Suprapubic skin (tissue), 4 donors: ENCODE data around the gene LRRC27. TPM values are rescaled to one million over a fixed set of nuclear protein-coding genes. Genes with fewer than 3 reads are reported as not detected.
"Not testable (repeated sequence)": the region's sequence is repeated elsewhere in the genome, so short reads cannot be mapped to it uniquely, and the experiment has no call there.

Experiments
- DNase-seq, 2 donors: peaks; one replicate each; pipeline ENCODE4 v3.0.0-alpha.2; 2019; ENCODE audit warnings: low spot score in 2 of 2
- H3K27ac ChIP-seq: fragments of 200-600 bp; sonication (generic); one replicate; pipeline ENCODE4 v1.5.1; 2019
- H3K27me3 ChIP-seq: fragments of 200-600 bp; sonication (generic); one replicate; pipeline ENCODE4 v1.5.1; 2019
- H3K36me3 ChIP-seq: fragments of 200-600 bp; sonication (generic); one replicate; pipeline ENCODE4 v1.5.1; 2019
- H3K4me1 ChIP-seq: fragments of 200-600 bp; sonication (generic); one replicate; pipeline ENCODE4 v1.5.1; 2019
- H3K4me3 ChIP-seq: fragments of 200-600 bp; sonication (generic); one replicate; pipeline ENCODE4 v1.5.1; 2019; ENCODE audit warnings: mild to moderate bottlenecking
- H3K9me3 ChIP-seq: fragments of 200-600 bp; sonication (generic); one replicate; pipeline ENCODE4 v1.5.1; 2019
- EP300 ChIP-seq: sonication (generic); formaldehyde crosslinking; IDR thresholded peaks from one replicate; pipeline ENCODE4 v1.6.1; 2017; ENCODE audit warnings: antibody characterized with exemption
- POLR2A ChIP-seq, 2 donors: fragments of 450-650 bp; IDR thresholded peaks; one replicate each; pipeline ENCODE4 v1.6.1; 2017; ENCODE audit warnings: antibody characterized with exemption in 2 of 2, mild to moderate bottlenecking in 2 of 2, moderate library complexity in 2 of 2
- POLR2AphosphoS5 ChIP-seq, 3 donors: sonication (generic); formaldehyde crosslinking; IDR thresholded peaks; one replicate each; pipeline ENCODE4 v1.6.1; 2017; ENCODE audit warnings: antibody characterized with exemption in 3 of 3
- WGBS: methylation state at CpG from one replicate; pipeline ENCODE4 v1.1.5; 2018; 5-methylcytosine and 5-hydroxymethylcytosine counted together
- total RNA-seq, 4 donors: library from RNA; depleted of rRNA; stranded (reverse); fragments of >200 nt; gene quantifications; one replicate each; pipeline ENCODE4 v1.1.0, GENCODE V29; 2016
- TF ChIP-seq, protein P1 (sequence below), 2 donors: fragments of 200-600 bp in 1 of 2; fragments of 450-650 bp in 1 of 2; sonication (generic) in 1 of 2; IDR thresholded peaks; one replicate each; pipeline ENCODE4 v1.5.1; 2016 to 2019; ENCODE audit warnings: antibody characterized with exemption in 2 of 2, mild to moderate bottlenecking in 1 of 2, moderate library complexity in 1 of 2

LRRC27 gene
- total RNA-seq, 4 donors from 2014 or later = 6.6 to 13.1 (median 7.1) TPM

- WGBS = 68% methylated on average over 25 of the region's 25 CpGs
- Histone ChIP-seq H3K4me3 (no peak overlapping the region), H3K4me1 (no peaks in the 10 kb centered on the region), H3K27me3 (no peaks in the 10 kb centered on the region), H3K36me3 (no peaks in the 10 kb centered on the region), H3K27ac (no peak overlapping the region), H3K9me3 (no peaks in the 10 kb centered on the region)
- no peak for TF ChIP-seq EP300
- TF ChIP-seq POLR2AphosphoS5 (IDR thresholded peaks at IDR 0.05) = no peak
- TF ChIP-seq POLR2A (IDR thresholded peaks at IDR 0.05) = no peak
- TF ChIP-seq, protein P1, sequence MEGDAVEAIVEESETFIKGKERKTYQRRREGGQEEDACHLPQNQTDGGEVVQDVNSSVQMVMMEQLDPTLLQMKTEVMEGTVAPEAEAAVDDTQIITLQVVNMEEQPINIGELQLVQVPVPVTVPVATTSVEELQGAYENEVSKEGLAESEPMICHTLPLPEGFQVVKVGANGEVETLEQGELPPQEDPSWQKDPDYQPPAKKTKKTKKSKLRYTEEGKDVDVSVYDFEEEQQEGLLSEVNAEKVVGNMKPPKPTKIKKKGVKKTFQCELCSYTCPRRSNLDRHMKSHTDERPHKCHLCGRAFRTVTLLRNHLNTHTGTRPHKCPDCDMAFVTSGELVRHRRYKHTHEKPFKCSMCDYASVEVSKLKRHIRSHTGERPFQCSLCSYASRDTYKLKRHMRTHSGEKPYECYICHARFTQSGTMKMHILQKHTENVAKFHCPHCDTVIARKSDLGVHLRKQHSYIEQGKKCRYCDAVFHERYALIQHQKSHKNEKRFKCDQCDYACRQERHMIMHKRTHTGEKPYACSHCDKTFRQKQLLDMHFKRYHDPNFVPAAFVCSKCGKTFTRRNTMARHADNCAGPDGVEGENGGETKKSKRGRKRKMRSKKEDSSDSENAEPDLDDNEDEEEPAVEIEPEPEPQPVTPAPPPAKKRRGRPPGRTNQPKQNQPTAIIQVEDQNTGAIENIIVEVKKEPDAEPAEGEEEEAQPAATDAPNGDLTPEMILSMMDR (IDR thresholded peaks at IDR 0.05) = no peak
- peak in 1 of 2 donors; percentile 55 for DNase-seq
These were observed 38.0 kb upstream of the LRRC27 start for GRCh38 chr10:132293813-132294520.

GRCh38 chr10:132294561-132295318, 37.3 kb upstream of the LRRC27 start:
- 79% methylated on average over 21 of the region's 23 CpGs for WGBS

DNA sequence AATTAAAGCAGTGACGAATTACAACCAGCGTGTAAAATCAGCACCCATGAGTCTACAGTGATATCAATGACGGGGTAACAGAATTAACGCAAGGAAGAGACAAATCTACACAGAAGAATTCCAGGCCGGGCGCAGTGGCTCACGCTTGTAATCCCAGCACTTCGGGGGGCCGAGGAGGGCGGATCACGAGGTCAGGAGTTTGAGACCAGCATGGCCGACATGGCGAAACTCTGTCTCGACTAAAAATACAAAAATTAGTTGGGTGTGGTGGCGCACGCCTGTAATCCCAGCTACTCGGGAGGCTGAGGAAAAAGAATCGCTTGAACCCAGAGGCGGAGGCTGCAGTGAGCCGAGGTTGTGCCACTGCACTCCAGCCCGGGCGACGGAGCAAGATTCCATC, 36.5 kb upstream of the LRRC27 start:
- 96% methylated on average over 23 of the region's 23 CpGs for WGBS
- not testable (repeated sequence) for H3K27ac ChIP-seq
- DNase-seq = peak; percentile 28 to 62

More at GRCh38 chr10:132294561-132295318, 37.3 kb upstream of the LRRC27 start:
- Histone ChIP-seq H3K4me3 (no peak overlapping the region), H3K27ac (no peak overlapping the region), H3K36me3 (no peaks in the 10 kb centered on the region), H3K9me3 (no peaks in the 10 kb centered on the region), H3K4me1 (no peaks in the 10 kb centered on the region), H3K27me3 (no peaks in the 10 kb centered on the region)
- DNase-seq = peak; percentile 43 to 67
- TF ChIP-seq, protein P1 (IDR thresholded peaks at IDR 0.05) = no peak
- no peak for TF ChIP-seq EP300
- no peak for TF ChIP-seq POLR2AphosphoS5 (IDR thresholded peaks at IDR 0.05)
- TF ChIP-seq POLR2A (IDR thresholded peaks at IDR 0.05) = no peak

DNA sequence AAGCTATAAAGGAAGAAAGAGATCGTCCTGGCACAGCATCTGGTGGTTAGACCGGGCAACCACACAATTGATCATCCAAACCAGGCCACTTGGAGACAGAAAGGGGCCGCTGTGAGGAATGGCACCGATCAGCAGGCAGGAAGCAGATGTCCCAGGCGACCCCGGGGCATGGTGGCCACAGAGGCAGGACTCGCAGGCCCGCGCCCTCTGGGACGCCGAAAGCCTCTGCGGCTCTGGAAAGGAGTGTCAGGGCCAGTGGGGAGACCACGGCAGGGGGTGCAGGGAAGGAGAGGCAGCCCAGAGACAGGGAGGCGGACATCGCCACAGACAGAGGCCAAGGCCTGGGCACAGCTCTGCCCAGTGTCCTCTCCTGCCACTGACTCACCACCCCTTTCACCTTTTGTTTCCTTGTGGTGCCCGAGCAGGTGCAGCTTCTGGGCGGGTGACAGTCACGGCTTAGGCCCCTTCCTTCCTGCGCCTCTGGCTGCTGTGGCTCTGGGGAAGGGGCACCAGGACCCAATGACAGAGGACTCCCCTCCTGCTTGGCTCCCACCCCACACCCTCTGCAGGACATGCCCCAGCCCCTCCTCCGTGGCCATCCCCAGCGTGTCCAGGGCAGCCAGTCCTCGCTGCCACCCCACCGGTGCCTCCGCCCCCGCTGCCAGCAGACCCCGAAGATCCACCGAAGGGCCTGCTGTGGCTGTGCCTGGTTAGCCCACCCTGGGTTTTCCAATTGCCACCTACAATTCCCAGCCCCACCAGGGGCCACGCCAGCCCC, 35.1 kb upstream of the LRRC27 start:
- H3K36me3 ChIP-seq = no peaks in the 10 kb centered on the region
- peak; percentile 58 to 71 for DNase-seq
- WGBS = 90% methylated on average over 25 of the region's 28 CpGs
- H3K27me3 ChIP-seq = no peaks in the 10 kb centered on the region
- TF ChIP-seq POLR2A (IDR thresholded peaks at IDR 0.05) (no peak), EP300 (no peak), POLR2AphosphoS5 (IDR thresholded peaks at IDR 0.05) (no peak)
- TF ChIP-seq, protein P1 (IDR thresholded peaks at IDR 0.05) = no peak
- H3K9me3 ChIP-seq = no peaks in the 10 kb centered on the region
- no peaks in the 10 kb centered on the region for H3K4me1 ChIP-seq
- H3K4me3 ChIP-seq = no peak overlapping the region
- H3K27ac ChIP-seq = no peak overlapping the region

More for the DNA sequence above, 36.5 kb upstream of the LRRC27 start:
- H3K9me3 ChIP-seq, H3K4me3 ChIP-seq, H3K27me3 ChIP-seq, H3K4me1 ChIP-seq, H3K36me3 ChIP-seq: not testable (repeated sequence)

DNA sequence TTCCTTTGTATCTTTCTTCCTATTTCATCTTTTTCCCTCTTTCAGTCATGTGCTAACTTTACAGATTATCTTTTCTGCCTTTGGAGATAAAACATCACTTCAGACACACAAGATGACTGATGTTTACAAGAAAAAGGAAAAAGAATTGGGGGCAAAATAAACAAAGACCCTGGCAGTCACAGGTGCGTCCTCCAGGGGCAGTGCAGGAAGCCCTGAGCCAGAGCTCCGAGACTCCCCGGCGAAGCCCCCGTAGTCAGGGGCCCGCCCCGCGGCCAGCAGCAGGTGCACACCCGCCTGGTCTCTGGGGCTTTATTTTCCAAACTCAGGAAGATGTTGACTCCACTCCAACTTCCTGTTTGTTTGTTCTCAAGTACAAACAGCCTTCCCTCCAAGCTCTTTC, 34.5 kb upstream of the LRRC27 start:
- no peaks in the 10 kb centered on the region for H3K36me3 ChIP-seq

More for the DNA sequence above, 34.5 kb upstream of the LRRC27 start:
- no peak overlapping the region for H3K27ac ChIP-seq
- peak; percentile 20 to 38 for DNase-seq
- no peak overlapping the region for H3K4me3 ChIP-seq
- H3K9me3 ChIP-seq = no peaks in the 10 kb centered on the region
- no peak for TF ChIP-seq POLR2AphosphoS5 (IDR thresholded peaks at IDR 0.05)
- no peak for TF ChIP-seq EP300
- TF ChIP-seq POLR2A (IDR thresholded peaks at IDR 0.05) = no peak
- TF ChIP-seq, protein P1 (IDR thresholded peaks at IDR 0.05) = no peak
- H3K27me3 ChIP-seq = no peaks in the 10 kb centered on the region
- 60% methylated on average over 9 of the region's 9 CpGs for WGBS
- H3K4me1 ChIP-seq = no peaks in the 10 kb centered on the region
